ENCODE measurements around the gene POLR2M. TPM values are rescaled to one million over a fixed set of nuclear protein-coding genes. Genes with fewer than 3 reads are reported as not detected.

Gene POLR2M
- total and polyA plus RNA-seq, 4 donors = 7.8 to 230 (median 43.6) TPM

DNA sequence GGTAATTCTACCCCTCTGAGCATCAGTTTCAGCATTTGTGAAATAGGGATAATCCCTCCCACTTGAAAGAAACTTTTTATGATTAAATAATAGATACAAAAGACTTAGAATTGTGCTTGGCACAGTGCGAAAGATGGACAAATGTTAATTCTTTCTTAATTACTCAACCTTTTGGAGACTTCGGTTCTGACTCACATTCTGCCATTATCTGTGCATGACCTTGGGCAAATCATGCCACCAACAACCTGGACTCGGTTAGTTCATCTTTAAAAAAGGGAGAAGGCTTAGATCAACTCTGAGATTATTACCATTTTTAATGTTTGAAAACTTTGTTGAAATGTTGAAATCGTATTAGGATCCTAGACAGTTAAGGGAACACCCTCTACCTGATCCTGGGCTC, 40.6 kb upstream of the POLR2M start:
- no peak overlapping the region for H3K9ac ChIP-seq (ENCODE audit: low read depth in 1 of 2, low read length in 2 of 2)
- no peaks in the 10 kb centered on the region for H3K36me3 ChIP-seq (ENCODE audit: control insufficient read depth in 4 of 4, insufficient read depth in 3 of 4, low read depth in 1 of 4, low read length in 3 of 4)
- H3K27me3 ChIP-seq (ENCODE audit: control insufficient read depth in 4 of 4, insufficient read depth in 4 of 4, low read length in 3 of 4) = no peaks in the 10 kb centered on the region
- H3K4me3 ChIP-seq (ENCODE audit: low read depth in 1 of 3, low read length in 3 of 3) = no peak overlapping the region
- TF ChIP-seq GABPA (IDR thresholded peaks at IDR 0.05 in 1 of 2, conservative IDR thresholded peaks at IDR 0.05 in 1 of 2) (no peak), YY1 (IDR thresholded peaks at IDR 0.05) (no peak), EGR1 (IDR thresholded peaks at IDR 0.05; ENCODE audit: low read depth in 2 of 2) (no peak), HNF4A (conservative IDR thresholded peaks at IDR 0.05) (no peak), NR2F2 (IDR thresholded peaks at IDR 0.05) (no peak), FOXA2 (IDR thresholded peaks at IDR 0.05) (no peak), FOXA1 (IDR thresholded peaks at IDR 0.05) (no peak), RAD21 (IDR thresholded peaks at IDR 0.05) (no peak), RXRA (IDR thresholded peaks at IDR 0.05) (no peak), TAF1 (conservative IDR thresholded peaks at IDR 0.05) (no peak), SP1 (IDR thresholded peaks at IDR 0.05) (no peak), HNF4G (IDR thresholded peaks at IDR 0.05) (no peak), JUND (IDR thresholded peaks at IDR 0.05) (no peak)
- TF ChIP-seq, protein P1, sequence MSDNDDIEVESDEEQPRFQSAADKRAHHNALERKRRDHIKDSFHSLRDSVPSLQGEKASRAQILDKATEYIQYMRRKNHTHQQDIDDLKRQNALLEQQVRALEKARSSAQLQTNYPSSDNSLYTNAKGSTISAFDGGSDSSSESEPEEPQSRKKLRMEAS (IDR thresholded peaks at IDR 0.05) = no peak
- TF ChIP-seq, protein P2, sequence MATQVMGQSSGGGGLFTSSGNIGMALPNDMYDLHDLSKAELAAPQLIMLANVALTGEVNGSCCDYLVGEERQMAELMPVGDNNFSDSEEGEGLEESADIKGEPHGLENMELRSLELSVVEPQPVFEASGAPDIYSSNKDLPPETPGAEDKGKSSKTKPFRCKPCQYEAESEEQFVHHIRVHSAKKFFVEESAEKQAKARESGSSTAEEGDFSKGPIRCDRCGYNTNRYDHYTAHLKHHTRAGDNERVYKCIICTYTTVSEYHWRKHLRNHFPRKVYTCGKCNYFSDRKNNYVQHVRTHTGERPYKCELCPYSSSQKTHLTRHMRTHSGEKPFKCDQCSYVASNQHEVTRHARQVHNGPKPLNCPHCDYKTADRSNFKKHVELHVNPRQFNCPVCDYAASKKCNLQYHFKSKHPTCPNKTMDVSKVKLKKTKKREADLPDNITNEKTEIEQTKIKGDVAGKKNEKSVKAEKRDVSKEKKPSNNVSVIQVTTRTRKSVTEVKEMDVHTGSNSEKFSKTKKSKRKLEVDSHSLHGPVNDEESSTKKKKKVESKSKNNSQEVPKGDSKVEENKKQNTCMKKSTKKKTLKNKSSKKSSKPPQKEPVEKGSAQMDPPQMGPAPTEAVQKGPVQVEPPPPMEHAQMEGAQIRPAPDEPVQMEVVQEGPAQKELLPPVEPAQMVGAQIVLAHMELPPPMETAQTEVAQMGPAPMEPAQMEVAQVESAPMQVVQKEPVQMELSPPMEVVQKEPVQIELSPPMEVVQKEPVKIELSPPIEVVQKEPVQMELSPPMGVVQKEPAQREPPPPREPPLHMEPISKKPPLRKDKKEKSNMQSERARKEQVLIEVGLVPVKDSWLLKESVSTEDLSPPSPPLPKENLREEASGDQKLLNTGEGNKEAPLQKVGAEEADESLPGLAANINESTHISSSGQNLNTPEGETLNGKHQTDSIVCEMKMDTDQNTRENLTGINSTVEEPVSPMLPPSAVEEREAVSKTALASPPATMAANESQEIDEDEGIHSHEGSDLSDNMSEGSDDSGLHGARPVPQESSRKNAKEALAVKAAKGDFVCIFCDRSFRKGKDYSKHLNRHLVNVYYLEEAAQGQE (IDR thresholded peaks at IDR 0.05) = no peak
- TF ChIP-seq, protein P3, sequence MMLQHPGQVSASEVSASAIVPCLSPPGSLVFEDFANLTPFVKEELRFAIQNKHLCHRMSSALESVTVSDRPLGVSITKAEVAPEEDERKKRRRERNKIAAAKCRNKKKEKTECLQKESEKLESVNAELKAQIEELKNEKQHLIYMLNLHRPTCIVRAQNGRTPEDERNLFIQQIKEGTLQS (IDR thresholded peaks at IDR 0.05) = no peak
- TF ChIP-seq, protein P4, sequence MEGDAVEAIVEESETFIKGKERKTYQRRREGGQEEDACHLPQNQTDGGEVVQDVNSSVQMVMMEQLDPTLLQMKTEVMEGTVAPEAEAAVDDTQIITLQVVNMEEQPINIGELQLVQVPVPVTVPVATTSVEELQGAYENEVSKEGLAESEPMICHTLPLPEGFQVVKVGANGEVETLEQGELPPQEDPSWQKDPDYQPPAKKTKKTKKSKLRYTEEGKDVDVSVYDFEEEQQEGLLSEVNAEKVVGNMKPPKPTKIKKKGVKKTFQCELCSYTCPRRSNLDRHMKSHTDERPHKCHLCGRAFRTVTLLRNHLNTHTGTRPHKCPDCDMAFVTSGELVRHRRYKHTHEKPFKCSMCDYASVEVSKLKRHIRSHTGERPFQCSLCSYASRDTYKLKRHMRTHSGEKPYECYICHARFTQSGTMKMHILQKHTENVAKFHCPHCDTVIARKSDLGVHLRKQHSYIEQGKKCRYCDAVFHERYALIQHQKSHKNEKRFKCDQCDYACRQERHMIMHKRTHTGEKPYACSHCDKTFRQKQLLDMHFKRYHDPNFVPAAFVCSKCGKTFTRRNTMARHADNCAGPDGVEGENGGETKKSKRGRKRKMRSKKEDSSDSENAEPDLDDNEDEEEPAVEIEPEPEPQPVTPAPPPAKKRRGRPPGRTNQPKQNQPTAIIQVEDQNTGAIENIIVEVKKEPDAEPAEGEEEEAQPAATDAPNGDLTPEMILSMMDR (IDR thresholded peaks at IDR 0.05; ENCODE audit: low read depth, low read length, missing input control) = no peak
- TF ChIP-seq, protein P5, sequence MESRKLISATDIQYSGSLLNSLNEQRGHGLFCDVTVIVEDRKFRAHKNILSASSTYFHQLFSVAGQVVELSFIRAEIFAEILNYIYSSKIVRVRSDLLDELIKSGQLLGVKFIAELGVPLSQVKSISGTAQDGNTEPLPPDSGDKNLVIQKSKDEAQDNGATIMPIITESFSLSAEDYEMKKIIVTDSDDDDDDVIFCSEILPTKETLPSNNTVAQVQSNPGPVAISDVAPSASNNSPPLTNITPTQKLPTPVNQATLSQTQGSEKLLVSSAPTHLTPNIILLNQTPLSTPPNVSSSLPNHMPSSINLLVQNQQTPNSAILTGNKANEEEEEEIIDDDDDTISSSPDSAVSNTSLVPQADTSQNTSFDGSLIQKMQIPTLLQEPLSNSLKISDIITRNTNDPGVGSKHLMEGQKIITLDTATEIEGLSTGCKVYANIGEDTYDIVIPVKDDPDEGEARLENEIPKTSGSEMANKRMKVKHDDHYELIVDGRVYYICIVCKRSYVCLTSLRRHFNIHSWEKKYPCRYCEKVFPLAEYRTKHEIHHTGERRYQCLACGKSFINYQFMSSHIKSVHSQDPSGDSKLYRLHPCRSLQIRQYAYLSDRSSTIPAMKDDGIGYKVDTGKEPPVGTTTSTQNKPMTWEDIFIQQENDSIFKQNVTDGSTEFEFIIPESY (IDR thresholded peaks at IDR 0.05) = no peak
- H3K9me3 ChIP-seq (ENCODE audit: control insufficient read depth in 4 of 4, low read length in 3 of 4) = no peaks in the 10 kb centered on the region
- WGBS = 90% methylated on average over 4 of the region's 4 CpGs
- DNase-seq (ENCODE audit: low spot score) = no peak
- no peak overlapping the region for H3K27ac ChIP-seq (ENCODE audit: low read depth in 1 of 2, low read length in 2 of 2)
- peaks cover 2 to 24% (median 7%) of the 10 kb centered on the region in 4 donors for H3K4me1 ChIP-seq (ENCODE audit: control insufficient read depth in 4 of 4, insufficient read depth in 4 of 4, low read length in 3 of 4)
